H1 (cell line): ENCODE measurements around the gene NRL. TPM values are rescaled to one million over a fixed set of nuclear protein-coding genes. Genes with fewer than 3 reads are reported as not detected.

ENCODE experiments used
- CTCF ChIA-PET: fragments of 300-600 bp; sonication (Branson Sonifier 250); formaldehyde crosslinking; loops from one replicate; lab custom pipeline; 2021; ENCODE audit not compliant: partially characterized antibody; lab: Charles Lee
- POLR2A ChIA-PET: fragments of 300-600 bp; sonication (Branson Sonifier 250); formaldehyde crosslinking; loops from one replicate; lab custom pipeline; 2021; ENCODE audit warnings: inconsistent platforms; ENCODE audit not compliant: partially characterized antibody; lab: Charles Lee
- DNase-seq, 2 experiments: peaks; one replicate each; pipeline versions ENCODE4 v3.0.0 to v3.0.0-alpha.2; 2010 to 2022; ENCODE audit warnings: low spot score in 2 of 2, low read depth in 1 of 2, mixed read lengths in 1 of 2
- FAIRE-seq: peaks from 2 replicates; lab custom pipeline; 2011; peaks lifted over from hg19 to GRCh38; lab: Jason Lieb, UNC
- H2AFZ ChIP-seq: 2 replicates; pipeline ENCODE4 v1.8.1; 2012; ENCODE audit warnings: low read length, inconsistent platforms
- H2AK5ac ChIP-seq: 2 replicates; pipeline ENCODE4 v1.6.1; 2013; ENCODE audit warnings: low read depth, low read length
- H2BK120ac ChIP-seq: replicated peaks from 2 replicates; pipeline ENCODE3; 2013; ENCODE audit warnings: low read depth, low read length, inconsistent platforms
- H2BK12ac ChIP-seq: 2 replicates; pipeline ENCODE4 v1.6.1; 2013; ENCODE audit warnings: low read depth, low read length
- H2BK15ac ChIP-seq: 2 replicates; pipeline ENCODE4 v1.6.1; 2013; ENCODE audit warnings: low read length
- H2BK20ac ChIP-seq: 2 replicates; pipeline ENCODE4 v1.6.1; 2013; ENCODE audit warnings: low read length
- H2BK5ac ChIP-seq: 2 replicates; pipeline ENCODE4 v1.6.1; 2013; ENCODE audit warnings: low read depth, low read length
- H3K14ac ChIP-seq: 2 replicates; pipeline ENCODE4 v1.6.1; 2013; ENCODE audit warnings: inconsistent platforms; ENCODE audit not compliant: insufficient read length
- H3K18ac ChIP-seq: 2 replicates; pipeline ENCODE4 v1.6.1; 2013; ENCODE audit warnings: low read length; ENCODE audit errors: extremely low read depth
- H3K23ac ChIP-seq: 2 replicates; pipeline ENCODE4 v1.6.1; 2013; ENCODE audit warnings: inconsistent platforms; ENCODE audit not compliant: insufficient read length
- H3K23me2 ChIP-seq: 2 replicates; pipeline ENCODE4 v1.6.1; 2013; ENCODE audit warnings: low read depth, low read length
- H3K27ac ChIP-seq: 2 replicates; pipeline ENCODE4 v1.6.1; 2011; ENCODE audit warnings: low read depth, low read length, inconsistent platforms
- H3K27me3 ChIP-seq, 4 experiments: replicated peaks in 1 of 4; 1 replicate in 1 of 4; 2 replicates in 3 of 4; pipeline versions ENCODE4 v1.6.1 to v1.8.1; 2011 to 2013; ENCODE audit warnings: low read length in 3 of 4, mild to moderate bottlenecking in 3 of 4, inconsistent platforms in 2 of 4, mixed read lengths in 2 of 4, moderate library complexity in 1 of 4; ENCODE audit not compliant: control insufficient read depth in 3 of 4, insufficient read depth in 3 of 4; ENCODE audit errors: extremely low read depth in 1 of 4
- H3K36me3 ChIP-seq, 4 experiments: 2 replicates each; pipeline versions ENCODE4 v1.6.1 to v1.8.1; 2011 to 2013; ENCODE audit warnings: mild to moderate bottlenecking in 4 of 4, low read length in 3 of 4, moderate library complexity in 2 of 4, control low read depth in 1 of 4, inconsistent platforms in 1 of 4; ENCODE audit not compliant: insufficient read depth in 4 of 4, control insufficient read depth in 2 of 4
- H3K4ac ChIP-seq: replicated peaks from 2 replicates; pipeline ENCODE3; 2013; ENCODE audit warnings: low read length, low read depth, mixed read lengths, inconsistent platforms; ENCODE audit not compliant: insufficient read length
- H3K4me1 ChIP-seq, 4 experiments: replicated peaks in 1 of 4; 1 replicate in 1 of 4; 2 replicates in 3 of 4; pipeline versions ENCODE4 v1.6.1 to v1.8.1; 2011 to 2013; ENCODE audit warnings: low read length in 3 of 4, inconsistent platforms in 2 of 4, mixed read lengths in 1 of 4; ENCODE audit not compliant: insufficient read depth in 4 of 4, control insufficient read depth in 3 of 4
- H3K4me2 ChIP-seq, 2 experiments: 2 replicates each; pipeline versions ENCODE4 v1.6.1 to v1.8.1; 2011 to 2013; ENCODE audit warnings: low read depth in 2 of 2, low read length in 2 of 2, control low read depth in 1 of 2, inconsistent platforms in 1 of 2, mild to moderate bottlenecking in 1 of 2; ENCODE audit not compliant: insufficient read depth in 1 of 2
- H3K4me3 ChIP-seq, 4 experiments: fragments of 200-600, 300-600 bp in 1 of 4; sonication (generic), shearing (Covaris generic), sonication (Bioruptor Twin) in 1 of 4; 2 replicates each; pipeline versions ENCODE4 v1.5.1 to v1.8.1; 2011 to 2016; ENCODE audit warnings: low read length in 4 of 4, low read depth in 3 of 4, control low read depth in 2 of 4, inconsistent platforms in 2 of 4, mild to moderate bottlenecking in 2 of 4, mixed read lengths in 1 of 4, moderate library complexity in 1 of 4; ENCODE audit not compliant: insufficient read depth in 2 of 4; ENCODE audit errors: extremely low read depth in 1 of 4
- H3K56ac ChIP-seq: replicated peaks from 2 replicates; pipeline ENCODE3; 2013; ENCODE audit warnings: low read depth, mild to moderate bottlenecking, mixed read lengths, low read length, inconsistent platforms; ENCODE audit not compliant: insufficient read length
- H3K79me1 ChIP-seq: 2 replicates; pipeline ENCODE4 v1.6.1; 2013; ENCODE audit warnings: low read depth, low read length, control low read depth
- H3K79me2 ChIP-seq, 2 experiments: 2 replicates each; pipeline versions ENCODE4 v1.6.1 to v1.8.1; 2012 to 2013; ENCODE audit warnings: low read length in 2 of 2, mild to moderate bottlenecking in 2 of 2, inconsistent platforms in 1 of 2; ENCODE audit not compliant: insufficient read depth in 2 of 2, control insufficient read depth in 1 of 2
- H3K9ac ChIP-seq, 4 experiments: replicated peaks in 1 of 4; 1 replicate in 1 of 4; 2 replicates in 3 of 4; pipeline versions ENCODE4 v1.6.1 to v1.8.1; 2011 to 2013; ENCODE audit warnings: low read depth in 3 of 4, low read length in 3 of 4, control low read depth in 2 of 4, mild to moderate bottlenecking in 2 of 4, moderate library complexity in 2 of 4, inconsistent platforms in 1 of 4; ENCODE audit errors: extremely low read depth in 1 of 4
- H3K9me3 ChIP-seq, 2 experiments: 2 replicates each; pipeline versions ENCODE4 v1.6.1 to v1.8.1; 2012 to 2013; ENCODE audit warnings: mild to moderate bottlenecking in 2 of 2, moderate library complexity in 2 of 2, control low read depth in 1 of 2, inconsistent platforms in 1 of 2, low read depth in 1 of 2, low read length in 1 of 2, mixed read lengths in 1 of 2; ENCODE audit not compliant: insufficient read depth in 2 of 2
- H4K20me1 ChIP-seq, 2 experiments: replicated peaks in 1 of 2; 2 replicates each; pipeline versions ENCODE3 to v1.8.1; 2011 to 2013; ENCODE audit warnings: inconsistent platforms in 2 of 2, low read length in 2 of 2, mild to moderate bottlenecking in 1 of 2; ENCODE audit not compliant: insufficient read depth in 2 of 2, control insufficient read depth in 1 of 2
- H4K5ac ChIP-seq: 2 replicates; pipeline ENCODE4 v1.6.1; 2013; ENCODE audit warnings: low read length, low read depth, mixed read lengths, inconsistent platforms; ENCODE audit not compliant: insufficient read length
- H4K8ac ChIP-seq: 2 replicates; pipeline ENCODE4 v1.8.0; 2013; ENCODE audit warnings: mild to moderate bottlenecking, moderate library complexity, low read length, inconsistent platforms; ENCODE audit not compliant: insufficient read depth; ENCODE audit errors: extremely low read depth
- H4K91ac ChIP-seq: replicated peaks from 2 replicates; pipeline ENCODE3; 2013; ENCODE audit warnings: low read length, mixed read lengths, inconsistent platforms; ENCODE audit not compliant: insufficient read length
- POLR2AphosphoS5 ChIP-seq: IDR thresholded peaks from 2 replicates; pipeline ENCODE4 v1.6.1; 2011; ENCODE audit warnings: low read depth, low read length
- RAD21 ChIP-seq, 2 experiments: IDR thresholded peaks in 1 of 2; conservative IDR thresholded peaks in 1 of 2; 2 replicates each; pipeline ENCODE4 v1.6.1; 2011; ENCODE audit warnings: low read depth in 2 of 2, low read length in 2 of 2, improper control_type of control experiment in 1 of 2, inconsistent platforms in 1 of 2, mild to moderate bottlenecking in 1 of 2, moderate library complexity in 1 of 2
- SP2 ChIP-seq: IDR thresholded peaks from 2 replicates; pipeline ENCODE4 v1.6.1; 2012; ENCODE audit warnings: mild to moderate bottlenecking, low read length, inconsistent platforms
- WGBS, 2 experiments: shearing (Covaris generic) in 1 of 2; methylation state at CpG; one replicate each; pipeline versions ENCODE4 v1.1.6 to v1.1.7; 2013 to 2015; ENCODE audit warnings: low lambda C conversion rate in 2 of 2, mixed read lengths in 2 of 2, inconsistent platforms in 1 of 2, low coverage in 1 of 2, missing lambda C conversion rate in 1 of 2; ENCODE audit not compliant: insufficient replicate concordance in 2 of 2, insufficient coverage in 1 of 2, insufficient read length in 1 of 2; ENCODE audit errors: extremely low coverage in 1 of 2, missing lambda C conversion rate in 1 of 2; 5-methylcytosine and 5-hydroxymethylcytosine counted together
- polyA plus RNA-seq, 7 experiments: library from polyadenylated mRNA; depleted of rRNA in 3 of 7; stranded (reverse) in 5 of 7; unstranded in 2 of 7; fragments of >200 nt in 5 of 7; fragments of 200-250 nt in 2 of 7; gene quantifications; 1 replicate in 5 of 7; 2 replicates in 1 of 7; 4 replicates in 1 of 7; pipeline versions ENCODE4 v1.2.1 to v1.2.3, GENCODE V29; 2011 to 2013; ENCODE audit warnings: missing spikeins in 2 of 7, mixed read lengths in 2 of 7
- total RNA-seq: library from RNA; stranded (reverse); fragmentation: NEBNext Ultra II Directional; extraction: Animal tissue kit (Norgen Biotek cat#: 25700); gene quantifications from 2 replicates; pipeline ENCODE4 v1.2.1, GENCODE V29; 2021

The NRL gene
- total and polyA plus RNA-seq, 2 of the 8 experiments (the other 6 are each of a cell fraction or from before 2014, with no cell fraction given): 1.1 to 2.2 TPM

DNA sequence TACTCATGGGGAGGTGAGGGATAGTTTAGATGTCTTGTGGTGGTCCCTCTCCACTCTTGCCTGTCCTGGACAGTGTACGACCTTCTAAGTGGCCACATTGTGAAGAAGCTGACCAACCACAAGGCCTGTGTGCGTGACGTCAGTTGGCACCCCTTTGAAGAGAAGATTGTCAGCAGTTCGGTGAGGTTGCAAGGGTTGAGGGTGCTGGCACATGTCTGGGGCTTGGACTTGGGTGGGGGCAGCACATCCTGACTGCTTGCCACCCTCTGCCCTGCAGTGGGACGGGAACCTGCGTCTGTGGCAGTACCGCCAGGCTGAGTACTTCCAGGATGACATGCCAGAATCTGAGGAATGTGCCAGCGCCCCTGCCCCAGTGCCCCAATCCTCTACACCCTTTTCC is 8.1 kb upstream of the NRL start:
- Histone ChIP-seq H2BK20ac (no peak overlapping the region), H2AK5ac (no peak overlapping the region), H2BK15ac (no peak overlapping the region), H3K36me3 (peaks cover 13 to 36% (median 30%) of the 10 kb centered on the region in 4 experiments), H3K4ac (no peak overlapping the region), H3K56ac (no peak overlapping the region), H3K23me2 (no peaks in the 10 kb centered on the region), H3K79me2 (no peaks in the 10 kb centered on the region), H2AFZ (no peak overlapping the region), H3K9ac (no peak overlapping the region), H3K14ac (no peak overlapping the region), H2BK12ac (no peak overlapping the region), H4K91ac (no peak overlapping the region), H4K5ac (no peak overlapping the region), H3K4me2 (no peak overlapping the region), H4K20me1 (peaks cover 0 to 3% of the 10 kb centered on the region in 2 experiments), H4K8ac (no peak overlapping the region), H3K79me1 (no peaks in the 10 kb centered on the region), H3K4me3 (no peak overlapping the region), H3K27ac (no peak overlapping the region), H2BK120ac (no peak overlapping the region), H3K4me1 (no peaks in the 10 kb centered on the region), H3K18ac (no peak overlapping the region), H3K27me3 (no peaks in the 10 kb centered on the region), H3K23ac (no peak overlapping the region), H2BK5ac (no peak overlapping the region), H3K9me3 (no peaks in the 10 kb centered on the region)
- 91% methylated on average over 8 of the region's 8 CpGs; no CpG with 5 or more reads in 1 of the 2 experiments for WGBS, 2 experiments
- ChIA-PET CTCF (interaction anchor here (1.6 kb wide), 1 partner anchor 15 kb away, joined by 4 read pairs; no protein-coding TSS in a partner anchor), POLR2A (interaction anchor here (1.0 to 11.1 kb wide), 8 partner anchors 7 to 84 kb away, joined by 3 to 96 read pairs (median 4); partner anchors contain the start of genes DCAF11, FITM1, IRF9 and NRL)
- DNase-seq (no peak), FAIRE-seq (no peak)
- TF ChIP-seq SP2 (no peak), POLR2AphosphoS5 (no peak), RAD21 (IDR thresholded peaks at IDR 0.05 in 1 of 2, conservative IDR thresholded peaks at IDR 0.05 in 1 of 2; ENCODE audit: low read depth in 2 of 2, low read length in 2 of 2) (no peak)
